H1 (cell line): ENCODE results near the gene ZNF429. TPM values are rescaled to one million over a fixed set of nuclear protein-coding genes. Genes with fewer than 3 reads are reported as not detected.

Experiments
- CTCF ChIA-PET: fragments of 300-600 bp; sonication (Branson Sonifier 250); formaldehyde crosslinking; loops from one replicate; lab custom pipeline; 2021; ENCODE audit not compliant: partially characterized antibody; lab: Charles Lee
- POLR2A ChIA-PET: fragments of 300-600 bp; sonication (Branson Sonifier 250); formaldehyde crosslinking; loops from one replicate; lab custom pipeline; 2021; ENCODE audit warnings: inconsistent platforms; ENCODE audit not compliant: partially characterized antibody; lab: Charles Lee
- DNase-seq, 2 experiments: peaks; one replicate each; pipeline versions ENCODE4 v3.0.0 to v3.0.0-alpha.2; 2010 to 2022; ENCODE audit warnings: low spot score in 2 of 2, low read depth in 1 of 2, mixed read lengths in 1 of 2
- FAIRE-seq: peaks from 2 replicates; lab custom pipeline; 2011; peaks lifted over from hg19 to GRCh38; lab: Jason Lieb, UNC
- H2AFZ ChIP-seq: 2 replicates; pipeline ENCODE4 v1.8.1; 2012; ENCODE audit warnings: low read length, inconsistent platforms
- H2AK5ac ChIP-seq: 2 replicates; pipeline ENCODE4 v1.6.1; 2013; ENCODE audit warnings: low read depth, low read length
- H2BK120ac ChIP-seq: replicated peaks from 2 replicates; pipeline ENCODE3; 2013; ENCODE audit warnings: low read depth, low read length, inconsistent platforms
- H2BK12ac ChIP-seq: 2 replicates; pipeline ENCODE4 v1.6.1; 2013; ENCODE audit warnings: low read depth, low read length
- H2BK15ac ChIP-seq: 2 replicates; pipeline ENCODE4 v1.6.1; 2013; ENCODE audit warnings: low read length
- H2BK20ac ChIP-seq: 2 replicates; pipeline ENCODE4 v1.6.1; 2013; ENCODE audit warnings: low read length
- H2BK5ac ChIP-seq: 2 replicates; pipeline ENCODE4 v1.6.1; 2013; ENCODE audit warnings: low read depth, low read length
- H3K14ac ChIP-seq: 2 replicates; pipeline ENCODE4 v1.6.1; 2013; ENCODE audit warnings: inconsistent platforms; ENCODE audit not compliant: insufficient read length
- H3K18ac ChIP-seq: 2 replicates; pipeline ENCODE4 v1.6.1; 2013; ENCODE audit warnings: low read length; ENCODE audit errors: extremely low read depth
- H3K23ac ChIP-seq: 2 replicates; pipeline ENCODE4 v1.6.1; 2013; ENCODE audit warnings: inconsistent platforms; ENCODE audit not compliant: insufficient read length
- H3K23me2 ChIP-seq: 2 replicates; pipeline ENCODE4 v1.6.1; 2013; ENCODE audit warnings: low read depth, low read length
- H3K27ac ChIP-seq: 2 replicates; pipeline ENCODE4 v1.6.1; 2011; ENCODE audit warnings: low read depth, low read length, inconsistent platforms
- H3K27me3 ChIP-seq, 4 experiments: replicated peaks in 1 of 4; 1 replicate in 1 of 4; 2 replicates in 3 of 4; pipeline versions ENCODE4 v1.6.1 to v1.8.1; 2011 to 2013; ENCODE audit warnings: low read length in 3 of 4, mild to moderate bottlenecking in 3 of 4, inconsistent platforms in 2 of 4, mixed read lengths in 2 of 4, moderate library complexity in 1 of 4; ENCODE audit not compliant: control insufficient read depth in 3 of 4, insufficient read depth in 3 of 4; ENCODE audit errors: extremely low read depth in 1 of 4
- H3K36me3 ChIP-seq, 4 experiments: 2 replicates each; pipeline versions ENCODE4 v1.6.1 to v1.8.1; 2011 to 2013; ENCODE audit warnings: mild to moderate bottlenecking in 4 of 4, low read length in 3 of 4, moderate library complexity in 2 of 4, control low read depth in 1 of 4, inconsistent platforms in 1 of 4; ENCODE audit not compliant: insufficient read depth in 4 of 4, control insufficient read depth in 2 of 4
- H3K4ac ChIP-seq: replicated peaks from 2 replicates; pipeline ENCODE3; 2013; ENCODE audit warnings: low read length, low read depth, mixed read lengths, inconsistent platforms; ENCODE audit not compliant: insufficient read length
- H3K4me1 ChIP-seq, 4 experiments: replicated peaks in 1 of 4; 1 replicate in 1 of 4; 2 replicates in 3 of 4; pipeline versions ENCODE4 v1.6.1 to v1.8.1; 2011 to 2013; ENCODE audit warnings: low read length in 3 of 4, inconsistent platforms in 2 of 4, mixed read lengths in 1 of 4; ENCODE audit not compliant: insufficient read depth in 4 of 4, control insufficient read depth in 3 of 4
- H3K4me2 ChIP-seq, 2 experiments: 2 replicates each; pipeline versions ENCODE4 v1.6.1 to v1.8.1; 2011 to 2013; ENCODE audit warnings: low read depth in 2 of 2, low read length in 2 of 2, control low read depth in 1 of 2, inconsistent platforms in 1 of 2, mild to moderate bottlenecking in 1 of 2; ENCODE audit not compliant: insufficient read depth in 1 of 2
- H3K4me3 ChIP-seq, 4 experiments: fragments of 200-600, 300-600 bp in 1 of 4; sonication (generic), shearing (Covaris generic), sonication (Bioruptor Twin) in 1 of 4; 2 replicates each; pipeline versions ENCODE4 v1.5.1 to v1.8.1; 2011 to 2016; ENCODE audit warnings: low read length in 4 of 4, low read depth in 3 of 4, control low read depth in 2 of 4, inconsistent platforms in 2 of 4, mild to moderate bottlenecking in 2 of 4, mixed read lengths in 1 of 4, moderate library complexity in 1 of 4; ENCODE audit not compliant: insufficient read depth in 2 of 4; ENCODE audit errors: extremely low read depth in 1 of 4
- H3K56ac ChIP-seq: replicated peaks from 2 replicates; pipeline ENCODE3; 2013; ENCODE audit warnings: low read depth, mild to moderate bottlenecking, mixed read lengths, low read length, inconsistent platforms; ENCODE audit not compliant: insufficient read length
- H3K79me1 ChIP-seq: 2 replicates; pipeline ENCODE4 v1.6.1; 2013; ENCODE audit warnings: low read depth, low read length, control low read depth
- H3K79me2 ChIP-seq, 2 experiments: 2 replicates each; pipeline versions ENCODE4 v1.6.1 to v1.8.1; 2012 to 2013; ENCODE audit warnings: low read length in 2 of 2, mild to moderate bottlenecking in 2 of 2, inconsistent platforms in 1 of 2; ENCODE audit not compliant: insufficient read depth in 2 of 2, control insufficient read depth in 1 of 2
- H3K9ac ChIP-seq, 4 experiments: replicated peaks in 1 of 4; 1 replicate in 1 of 4; 2 replicates in 3 of 4; pipeline versions ENCODE4 v1.6.1 to v1.8.1; 2011 to 2013; ENCODE audit warnings: low read depth in 3 of 4, low read length in 3 of 4, control low read depth in 2 of 4, mild to moderate bottlenecking in 2 of 4, moderate library complexity in 2 of 4, inconsistent platforms in 1 of 4; ENCODE audit errors: extremely low read depth in 1 of 4
- H3K9me3 ChIP-seq, 2 experiments: 2 replicates each; pipeline versions ENCODE4 v1.6.1 to v1.8.1; 2012 to 2013; ENCODE audit warnings: mild to moderate bottlenecking in 2 of 2, moderate library complexity in 2 of 2, control low read depth in 1 of 2, inconsistent platforms in 1 of 2, low read depth in 1 of 2, low read length in 1 of 2, mixed read lengths in 1 of 2; ENCODE audit not compliant: insufficient read depth in 2 of 2
- H4K20me1 ChIP-seq, 2 experiments: replicated peaks in 1 of 2; 2 replicates each; pipeline versions ENCODE3 to v1.8.1; 2011 to 2013; ENCODE audit warnings: inconsistent platforms in 2 of 2, low read length in 2 of 2, mild to moderate bottlenecking in 1 of 2; ENCODE audit not compliant: insufficient read depth in 2 of 2, control insufficient read depth in 1 of 2
- H4K5ac ChIP-seq: 2 replicates; pipeline ENCODE4 v1.6.1; 2013; ENCODE audit warnings: low read length, low read depth, mixed read lengths, inconsistent platforms; ENCODE audit not compliant: insufficient read length
- H4K8ac ChIP-seq: 2 replicates; pipeline ENCODE4 v1.8.0; 2013; ENCODE audit warnings: mild to moderate bottlenecking, moderate library complexity, low read length, inconsistent platforms; ENCODE audit not compliant: insufficient read depth; ENCODE audit errors: extremely low read depth
- H4K91ac ChIP-seq: replicated peaks from 2 replicates; pipeline ENCODE3; 2013; ENCODE audit warnings: low read length, mixed read lengths, inconsistent platforms; ENCODE audit not compliant: insufficient read length
- CHD1 ChIP-seq: IDR thresholded peaks from 2 replicates; pipeline ENCODE4 v1.6.1; 2012; ENCODE audit warnings: low read depth, low read length, improper control_type of control experiment
- EGR1 ChIP-seq: IDR thresholded peaks from 2 replicates; pipeline ENCODE4 v1.6.1; 2011; ENCODE audit warnings: low read depth, low read length, borderline replicate concordance
- GABPA ChIP-seq: IDR thresholded peaks from 2 replicates; pipeline ENCODE4 v1.6.1; 2011; ENCODE audit warnings: mild to moderate bottlenecking, low read length, moderate library complexity, borderline replicate concordance; ENCODE audit not compliant: insufficient read depth
- HDAC2 ChIP-seq, 2 experiments: fragments of 300-600 bp in 1 of 2; sonication (generic) in 1 of 2; IDR thresholded peaks; 2 replicates each; pipeline ENCODE4 v1.6.1; 2011 to 2012; ENCODE audit warnings: low read depth in 2 of 2, low read length in 2 of 2, mild to moderate bottlenecking in 2 of 2, moderate library complexity in 2 of 2, borderline replicate concordance in 1 of 2, inconsistent platforms in 1 of 2
- JUND ChIP-seq: IDR thresholded peaks from 2 replicates; pipeline ENCODE4 v1.6.1; 2011; ENCODE audit warnings: mild to moderate bottlenecking, improper control_type of control experiment, low read length
- NANOG ChIP-seq: IDR thresholded peaks from 2 replicates; pipeline ENCODE4 v1.6.1; 2011; ENCODE audit warnings: low read length, low read depth, mild to moderate bottlenecking, inconsistent platforms; ENCODE audit not compliant: insufficient read depth, poor library complexity, severe bottlenecking
- NRF1 ChIP-seq: IDR thresholded peaks from 2 replicates; pipeline ENCODE4 v1.6.1; 2011; ENCODE audit warnings: mild to moderate bottlenecking, low read depth, low read length, improper control_type of control experiment
- SIRT6 ChIP-seq: IDR thresholded peaks from one replicate; pipeline ENCODE4 v1.7.1; 2012; ENCODE audit warnings: low read length, inconsistent platforms
- SUZ12 ChIP-seq: fragments of 200-600 bp; sonication (generic); IDR thresholded peaks from 2 replicates; pipeline ENCODE4 v1.6.1; 2012; ENCODE audit warnings: mild to moderate bottlenecking, inconsistent platforms, low read length, moderate library complexity, mixed read lengths
- WGBS, 2 experiments: shearing (Covaris generic) in 1 of 2; methylation state at CpG; one replicate each; pipeline versions ENCODE4 v1.1.6 to v1.1.7; 2013 to 2015; ENCODE audit warnings: low lambda C conversion rate in 2 of 2, mixed read lengths in 2 of 2, inconsistent platforms in 1 of 2, low coverage in 1 of 2, missing lambda C conversion rate in 1 of 2; ENCODE audit not compliant: insufficient replicate concordance in 2 of 2, insufficient coverage in 1 of 2, insufficient read length in 1 of 2; ENCODE audit errors: extremely low coverage in 1 of 2, missing lambda C conversion rate in 1 of 2; 5-methylcytosine and 5-hydroxymethylcytosine counted together
- polyA plus RNA-seq, 7 experiments: library from polyadenylated mRNA; depleted of rRNA in 3 of 7; stranded (reverse) in 5 of 7; unstranded in 2 of 7; fragments of >200 nt in 5 of 7; fragments of 200-250 nt in 2 of 7; gene quantifications; 1 replicate in 5 of 7; 2 replicates in 1 of 7; 4 replicates in 1 of 7; pipeline versions ENCODE4 v1.2.1 to v1.2.3, GENCODE V29; 2011 to 2013; ENCODE audit warnings: missing spikeins in 2 of 7, mixed read lengths in 2 of 7
- total RNA-seq: library from RNA; stranded (reverse); fragmentation: NEBNext Ultra II Directional; extraction: Animal tissue kit (Norgen Biotek cat#: 25700); gene quantifications from 2 replicates; pipeline ENCODE4 v1.2.1, GENCODE V29; 2021

ZNF429 gene
- total and polyA plus RNA-seq, 2 of the 8 experiments (the other 6 are each of a cell fraction or from before 2014, with no cell fraction given), result 10.9 to 15.0 TPM

DNA sequence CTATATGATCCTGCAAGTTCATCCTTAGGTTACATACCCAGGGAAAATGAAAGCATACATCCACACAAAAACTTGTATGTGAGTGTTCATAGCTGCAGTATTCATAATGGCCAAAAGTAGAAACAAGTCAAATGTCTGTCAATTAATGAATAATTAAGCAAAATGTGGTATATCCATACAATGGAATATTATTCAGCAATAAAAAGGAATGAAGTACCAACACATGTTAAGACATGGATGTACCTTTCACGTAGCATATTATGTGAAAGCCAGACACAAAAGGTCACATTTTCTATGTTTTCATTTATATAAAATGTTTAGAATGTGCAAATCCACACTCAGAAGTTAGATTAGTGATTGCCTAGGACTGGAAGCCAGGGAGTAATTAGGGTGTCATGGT, 75.4 kb downstream of the ZNF429 start:
- POLR2A ChIA-PET, result no interaction called here
- peaks cover 0 to 5% (median 0%) of the 10 kb centered on the region in 4 experiments; a peak in 1 of 8 replicates for H3K36me3 ChIP-seq
- H3K4me1 ChIP-seq, result 0 out of 7 replicates have a peak, but pooled peaks cover 0 to 2% (median 0%) of the 10 kb centered on the region in 4 experiments
- H2BK20ac ChIP-seq, result no peak overlapping the region
- no peak overlapping the region for H3K23ac ChIP-seq
- no peak overlapping the region for H3K4me2 ChIP-seq
- H4K91ac ChIP-seq, result no peak overlapping the region
- no peak overlapping the region for H2BK120ac ChIP-seq
- FAIRE-seq, result no peak
- no peak overlapping the region for H2BK12ac ChIP-seq
- H3K27ac ChIP-seq, result no peak overlapping the region
- no peak overlapping the region for H4K5ac ChIP-seq
- H3K4ac ChIP-seq, result no peak overlapping the region
- H4K20me1 ChIP-seq, result no peaks in the 10 kb centered on the region
- no peak overlapping the region for H2AFZ ChIP-seq
- no peak overlapping the region for H3K18ac ChIP-seq
- H3K9me3 ChIP-seq, result peaks cover 0 to 7% of the 10 kb centered on the region in 2 experiments; a peak in 1 of 4 replicates
- no peak overlapping the region for H3K9ac ChIP-seq
- H3K27me3 ChIP-seq, result peaks cover 0 to 7% (median 4%) of the 10 kb centered on the region in 4 experiments; a peak in 4 of 7 replicates
- no peak overlapping the region for H2BK5ac ChIP-seq
- 100% methylated on average over 1 of the region's 1 CpG; no CpG with 5 or more reads in 1 of the 2 experiments for WGBS, 2 experiments
- H3K14ac ChIP-seq, result no peak overlapping the region
- H2BK15ac ChIP-seq, result no peak overlapping the region
- no peak overlapping the region for H3K56ac ChIP-seq
- H3K23me2 ChIP-seq, result no peaks in the 10 kb centered on the region
- CTCF ChIA-PET, result interaction anchor here (0.8 to 1.1 kb wide), 2 partner anchors 11 to 24 kb away, joined by 3 to 4 read pairs; no protein-coding TSS in a partner anchor
- H4K8ac ChIP-seq, result no peak overlapping the region
- H3K4me3 ChIP-seq, result no peak overlapping the region
- H3K79me2 ChIP-seq, result 0 out of 4 replicates have a peak, but pooled peaks cover 0 to 4% of the 10 kb centered on the region in 2 experiments
- no peak overlapping the region for H2AK5ac ChIP-seq
- H3K79me1 ChIP-seq, result no peaks in the 10 kb centered on the region
- no peak for DNase-seq
- TF ChIP-seq SIRT6 (no peak), JUND (no peak), EGR1 (no peak), NANOG (no peak), SUZ12 (no peak), HDAC2 (IDR thresholded peaks at IDR 0.05; ENCODE audit: borderline replicate concordance in 1 of 2, low read depth in 2 of 2, low read length in 2 of 2) (no peak), NRF1 (no peak), GABPA (no peak), CHD1 (no peak)
